ENCODE measurements around the gene TPCN2.

- TF ChIP-seq CTCF (IDR thresholded peaks at IDR 0.05; ENCODE audit: low read depth, low read length, missing input control) (no peak), RXRA (IDR thresholded peaks at IDR 0.05) (no peak), SP1 (IDR thresholded peaks at IDR 0.05) (no peak), EGR1 (IDR thresholded peaks at IDR 0.05; ENCODE audit: low read depth in 2 of 2) (no peak), TAF1 (conservative IDR thresholded peaks at IDR 0.05) (no peak), YY1 (IDR thresholded peaks at IDR 0.05) (no peak), RAD21 (IDR thresholded peaks at IDR 0.05) (no peak), MAX (IDR thresholded peaks at IDR 0.05) (no peak), ATF3 (IDR thresholded peaks at IDR 0.05) (no peak), REST (IDR thresholded peaks at IDR 0.05) (no peak), GABPA (IDR thresholded peaks at IDR 0.05 in 1 of 2, conservative IDR thresholded peaks at IDR 0.05 in 1 of 2) (no peak), FOXA1 (IDR thresholded peaks at IDR 0.05) (no peak), HNF4G (IDR thresholded peaks at IDR 0.05) (no peak), ZBTB33 (IDR thresholded peaks at IDR 0.05) (no peak)
Measured at GRCh38 chr11:69110451-69110850, 61.7 kb downstream of the TPCN2 start.
